GM12892 (cell line): ENCODE measurements around the gene MSL3.

Experiments
- POLR2A ChIP-seq: IDR thresholded peaks from 2 replicates; pipeline ENCODE4 v1.6.1; 2011; ENCODE audit warnings: low read depth, low read length, control low read depth
- POLR2AphosphoS5 ChIP-seq: IDR thresholded peaks from 2 replicates; pipeline ENCODE4 v1.6.1; 2011; ENCODE audit warnings: low read depth, low read length, control low read depth
- TAF1 ChIP-seq: IDR thresholded peaks from 2 replicates; pipeline ENCODE4 v1.6.1; 2011; ENCODE audit warnings: low read depth, mild to moderate bottlenecking, control low read depth, low read length, borderline replicate concordance

DNA sequence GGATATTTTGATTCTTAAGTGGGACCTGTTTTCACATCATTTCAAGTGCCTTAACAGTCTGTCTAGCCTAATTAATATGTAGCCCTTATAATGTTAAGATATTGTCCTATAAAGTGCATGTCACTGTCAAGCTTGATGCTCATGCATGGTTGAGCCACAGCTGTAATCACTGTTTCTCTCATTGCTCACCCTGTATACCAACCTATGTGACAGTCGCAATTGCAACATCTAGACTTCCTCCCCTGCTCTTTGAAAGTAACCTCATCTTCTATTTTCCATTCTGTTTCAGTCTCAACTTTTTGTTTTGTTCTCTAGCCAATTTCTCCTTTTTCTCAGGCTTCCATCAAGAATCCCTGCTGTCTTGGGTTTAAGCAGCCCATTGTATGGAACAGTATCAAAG, 24.4 kb upstream of the MSL3 start:
- no peak for TF ChIP-seq POLR2A
- TF ChIP-seq POLR2AphosphoS5, result no peak
- no peak for TF ChIP-seq TAF1
